DMS 273 (cell line): ENCODE measurements around the gene TENT4B.

Experiments
- DNase-seq: peaks from one replicate; lab custom pipeline; 2025; ENCODE audit not compliant: unreplicated experiment; lab: John Stamatoyannopoulos, UW

The TENT4B gene

GRCh38 chr16:50269769-50270509 is 116.8 kb downstream of the TENT4B start:
- peak; percentile 18 for DNase-seq

- DNase-seq = no peak
Observed at GRCh38 chr16:50270510-50271147, 117.5 kb downstream of the TENT4B start.

- peak; percentile 15 for DNase-seq
Observed at GRCh38 chr16:50271148-50272041, 118.3 kb downstream of the TENT4B start.

- DNase-seq = no peak
Observed at GRCh38 chr16:50272111-50272571, 119.0 kb downstream of the TENT4B start.

- no peak for DNase-seq
Observed at GRCh38 chr16:50272687-50273381, 119.7 kb downstream of the TENT4B start.

- no peak for DNase-seq
Observed at GRCh38 chr16:50273382-50273690, 120.2 kb downstream of the TENT4B start.

- DNase-seq = peak; percentile 20
Observed at GRCh38 chr16:50273888-50274325, 120.8 kb downstream of the TENT4B start.

- DNase-seq = no peak
Observed at GRCh38 chr16:50274326-50275097, 121.4 kb downstream of the TENT4B start.

GRCh38 chr16:50275098-50275415 is 122.0 kb downstream of the TENT4B start:
- DNase-seq = no peak

GRCh38 chr16:50275428-50276325 is 122.6 kb downstream of the TENT4B start:
- peak; percentile 31 for DNase-seq

- DNase-seq = no peak
Observed at GRCh38 chr16:50276326-50276640, 123.2 kb downstream of the TENT4B start.

- no peak for DNase-seq
Observed at GRCh38 chr16:50276801-50277555, 123.9 kb downstream of the TENT4B start.

- DNase-seq = no peak
Observed at GRCh38 chr16:50278251-50278650, 125.1 kb downstream of the TENT4B start.

GRCh38 chr16:50279504-50279865 is 126.4 kb downstream of the TENT4B start:
- peak; percentile 57 for DNase-seq

GRCh38 chr16:50280932-50281331 is 127.8 kb downstream of the TENT4B start:
- peak; percentile 24 for DNase-seq
